ENCODE data around the gene GOLGA6L7.

GOLGA6L7 gene

GRCh38 chr15:28888900-28889299, 40.5 kb upstream of the GOLGA6L7 start:
- no peak for DNase-seq

GRCh38 chr15:28888302-28888894, 40.0 kb upstream of the GOLGA6L7 start:
- no peaks in the 10 kb centered on the region for H3K36me3 ChIP-seq (replicated peaks)
- in situ Hi-C loops (cut with HindIII; ENCODE audit: low pct_ligation_motif_present, low sequenced_read_pairs): no loop called here
- no peak overlapping the region for H3K4me3 ChIP-seq (ENCODE audit: low read depth, low read length)
- no peak for DNase-seq
- H3K27ac ChIP-seq: no peak overlapping the region
- TF ChIP-seq CTCF (IDR thresholded peaks at IDR 0.05; ENCODE audit: low read depth, low read length, missing control alignments): no peak
- no peaks in the 10 kb centered on the region for H3K27me3 ChIP-seq (replicated peaks)

More at GRCh38 chr15:28888900-28889299, 40.5 kb upstream of the GOLGA6L7 start:
- H3K4me3 ChIP-seq (ENCODE audit: low read depth, low read length): no peak overlapping the region
- TF ChIP-seq CTCF (IDR thresholded peaks at IDR 0.05; ENCODE audit: low read depth, low read length, missing control alignments): no peak
- no peaks in the 10 kb centered on the region for H3K36me3 ChIP-seq (replicated peaks)
- no peak overlapping the region for H3K27ac ChIP-seq
- in situ Hi-C loops (cut with HindIII; ENCODE audit: low pct_ligation_motif_present, low sequenced_read_pairs): no loop called here
- H3K27me3 ChIP-seq (replicated peaks): no peaks in the 10 kb centered on the region

- no peaks in the 10 kb centered on the region for H3K36me3 ChIP-seq (replicated peaks)
- in situ Hi-C loops (cut with HindIII; ENCODE audit: low pct_ligation_motif_present, low sequenced_read_pairs): no loop called here
- no peaks in the 10 kb centered on the region for H3K27me3 ChIP-seq (replicated peaks)
- H3K4me3 ChIP-seq (ENCODE audit: low read depth, low read length): no peak overlapping the region
- no peak for DNase-seq
- H3K27ac ChIP-seq: no peak overlapping the region
- no peak for TF ChIP-seq CTCF (IDR thresholded peaks at IDR 0.05; ENCODE audit: low read depth, low read length, missing control alignments)
These were observed 39.1 kb upstream of the GOLGA6L7 start for GRCh38 chr15:28887339-28888174.

GRCh38 chr15:28886431-28887338, 38.2 kb upstream of the GOLGA6L7 start:
- DNase-seq: no peak
- no peak overlapping the region for H3K27ac ChIP-seq
- TF ChIP-seq CTCF (IDR thresholded peaks at IDR 0.05; ENCODE audit: low read depth, low read length, missing control alignments): no peak
- H3K36me3 ChIP-seq (replicated peaks): no peaks in the 10 kb centered on the region
- in situ Hi-C loops (cut with HindIII; ENCODE audit: low pct_ligation_motif_present, low sequenced_read_pairs): no loop called here
- H3K27me3 ChIP-seq (replicated peaks): no peaks in the 10 kb centered on the region
- peak overlapping the region; percentile 61 for H3K4me3 ChIP-seq (ENCODE audit: low read depth, low read length)

- Histone ChIP-seq H3K4me3 (ENCODE audit: low read depth, low read length) (peak within 1 kb of the TSS; percentile 61), H3K27ac (no peak within 1 kb of the TSS), H3K27me3 (replicated peaks) (no peaks in the 10 kb centered on the region), H3K36me3 (replicated peaks) (no peaks in the 10 kb centered on the region)
- TF ChIP-seq CTCF (IDR thresholded peaks at IDR 0.05; ENCODE audit: low read depth, low read length, missing control alignments): no peak
- in situ Hi-C loops (cut with HindIII; ENCODE audit: low pct_ligation_motif_present, low sequenced_read_pairs): no loop called here
- DNase-seq: peak; percentile 18
These were observed 37.4 kb upstream of the GOLGA6L7 start, which contains the start of gene APBA2 for GRCh38 chr15:28885630-28886430. Gene APBA2, plus strand, starts transcription at chr15:28885974. Its CDS starts 167,911 bp downstream, at chr15:29053885.

Measured in brain microvascular endothelial cell (primary cell).